Adipose tissue (tissue), 3 donors: Measurements from ENCODE around the gene MAPK14. TPM values are rescaled to one million over a fixed set of nuclear protein-coding genes. Genes with fewer than 3 reads are reported as not detected.
"Not testable (repeated sequence)": the region's sequence is repeated elsewhere in the genome, so short reads cannot be mapped to it uniquely, and the experiment has no call there.

Source experiments
- H3K27ac ChIP-seq: one replicate; pipeline ENCODE4 v1.5.1; 2013; ENCODE audit warnings: low read depth, low read length
- WGBS, 3 donors: extraction: QIAGEN DNeasy Blood & Tissue Kit; methylation state at CpG; one replicate each; pipeline ENCODE4 v1.1.7; 2013; 5-methylcytosine and 5-hydroxymethylcytosine counted together
- polyA plus RNA-seq, 3 donors: library from polyadenylated mRNA; stranded (reverse); fragments of 200-250 nt; gene quantifications; one replicate each; pipeline ENCODE4 v1.2.3, GENCODE V29; 2013
- donor health status: healthy with polysubstance abuse.
- donor health status: Bipolar disorder and iron deficiency.
- donor health status: healthy.

MAPK14 gene
- polyA plus RNA-seq, 3 donors, result 12.6 to 32.2 (median 31.1) TPM

DNA sequence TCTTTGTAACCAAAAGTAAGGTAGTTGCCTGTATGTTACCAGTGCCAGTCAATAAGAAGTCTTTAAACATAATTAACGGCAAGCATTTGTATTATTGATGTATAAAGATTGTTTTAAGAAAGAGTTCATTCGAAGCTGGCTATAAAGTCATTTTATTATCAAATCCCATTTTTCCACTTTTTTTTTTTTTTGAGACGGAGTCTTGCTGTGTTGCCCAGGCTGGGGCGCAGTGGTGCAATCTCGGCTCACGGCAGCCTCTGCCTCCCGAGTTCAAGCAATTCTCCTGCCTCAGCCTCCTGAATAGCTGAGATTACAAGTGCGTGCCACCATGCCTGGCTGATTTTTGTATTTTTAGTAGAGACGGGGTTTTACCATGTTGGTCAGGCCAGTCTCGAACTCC lies 5.5 kb downstream of the MAPK14 start:
- 88 to 96% (median 89%) methylated on average over 10 of the region's 10 CpGs for WGBS, 3 donors
- H3K27ac ChIP-seq, result not testable (repeated sequence)

DNA sequence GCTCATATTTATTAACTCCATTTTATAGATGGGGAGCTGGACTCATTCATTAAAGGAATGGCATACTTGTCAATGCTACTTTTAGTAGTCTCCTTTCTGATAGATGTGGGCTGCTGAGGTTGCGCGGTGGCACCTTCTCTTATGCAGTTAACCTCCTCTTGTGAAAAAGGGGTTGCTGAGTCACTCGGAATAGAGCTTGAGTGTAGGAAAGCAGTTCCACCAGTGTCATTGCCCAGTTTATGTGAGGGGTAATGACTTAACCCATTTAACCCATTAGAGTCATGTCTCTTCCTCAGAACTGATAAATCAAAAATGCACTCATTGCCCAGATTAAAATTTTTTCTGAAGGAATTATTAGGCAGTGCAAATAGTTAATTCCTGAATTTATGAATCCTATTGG lies 6.3 kb downstream of the MAPK14 start:
- no peak overlapping the region for H3K27ac ChIP-seq
- WGBS, 3 donors, result 36 to 72% (median 58%) methylated on average over 3 of the region's 3 CpGs

DNA sequence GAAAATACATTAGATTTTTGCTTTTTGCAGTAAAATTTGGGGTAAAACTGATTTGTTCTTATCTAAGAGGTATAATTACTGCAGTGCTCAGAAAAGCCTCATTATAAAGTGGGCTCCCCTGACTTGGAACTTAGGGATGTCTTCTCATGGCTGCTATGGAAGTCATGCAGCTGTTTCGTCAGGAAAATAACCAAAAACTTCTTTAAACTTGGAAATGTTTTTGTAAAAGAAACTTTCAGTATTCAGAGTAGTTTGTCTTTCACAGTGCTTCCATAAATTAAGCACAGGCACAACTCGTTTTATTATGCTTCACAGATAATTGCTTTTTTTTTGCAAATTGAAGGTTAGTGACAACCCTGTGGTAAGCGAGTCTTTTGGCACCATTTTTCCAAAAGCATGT lies 6.8 kb downstream of the MAPK14 start:
- no peak overlapping the region for H3K27ac ChIP-seq
- 51 to 70% (median 58%) methylated on average over 3 of the region's 3 CpGs for whole genome bisulfite sequencing, 3 donors

DNA sequence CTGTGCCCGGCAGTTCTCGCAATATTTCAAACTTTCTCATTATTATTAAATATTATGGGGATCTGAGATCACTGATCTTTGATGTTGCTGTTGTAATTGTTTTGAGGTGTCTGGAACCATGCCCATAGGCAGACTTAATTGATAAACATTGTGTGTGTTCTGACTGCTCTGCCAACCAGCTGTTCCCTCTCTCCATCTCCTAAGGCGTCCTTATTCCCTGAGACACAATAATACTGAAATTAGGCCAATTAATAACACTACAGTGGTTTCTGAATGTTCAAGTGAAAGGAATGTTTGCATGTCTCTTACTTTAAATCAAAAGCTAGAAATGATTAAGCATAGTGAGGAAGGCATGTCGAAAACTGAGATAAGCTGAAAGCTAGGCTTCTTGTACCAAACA lies 7.6 kb downstream of the MAPK14 start:
- 56 to 64% (median 58%) methylated on average over 4 of the region's 4 CpGs for WGBS, 3 donors

DNA sequence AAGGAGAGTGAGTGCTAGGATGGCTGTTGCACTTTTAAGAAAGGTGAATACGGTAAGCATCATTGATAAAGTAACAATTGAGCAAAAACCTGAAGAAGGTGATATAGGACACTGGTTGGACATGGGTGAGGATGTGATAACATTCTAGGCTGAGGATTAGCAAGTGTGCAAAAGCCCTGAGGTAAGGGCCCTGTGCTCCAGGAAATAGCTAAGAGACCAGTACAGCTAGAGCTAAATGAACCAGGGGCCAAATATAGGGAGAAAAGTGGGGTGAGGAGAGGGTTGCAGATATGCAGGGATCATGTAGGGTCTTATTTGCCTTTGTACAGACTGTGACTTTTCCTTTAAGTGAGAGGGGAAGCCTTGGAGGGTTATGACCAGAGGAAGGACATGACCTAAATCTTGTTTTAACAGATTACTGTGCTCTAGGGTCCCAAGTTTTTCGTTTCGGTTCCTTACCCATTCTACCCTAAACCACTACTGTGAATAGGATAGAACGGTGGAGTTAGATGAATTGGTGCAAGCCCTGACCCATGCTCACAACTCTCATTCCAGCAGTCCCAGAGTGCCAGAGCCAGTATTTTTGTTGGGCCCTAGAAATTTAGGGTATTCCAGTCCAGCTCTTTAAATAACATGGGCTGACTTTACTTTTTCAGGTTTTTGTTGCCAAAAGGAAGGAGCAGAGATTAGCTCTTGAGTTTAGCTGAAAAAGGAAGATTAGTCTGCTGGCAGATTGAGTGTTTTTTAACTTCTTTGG lies 10.7 kb downstream of the MAPK14 start:
- WGBS, 3 donors, result 22 to 68% (median 23%) methylated on average over 4 of the region's 4 CpGs
- no peak overlapping the region for H3K27ac ChIP-seq

More for the DNA sequence above, 7.6 kb downstream of the MAPK14 start:
- H3K27ac ChIP-seq, result no peak overlapping the region

DNA sequence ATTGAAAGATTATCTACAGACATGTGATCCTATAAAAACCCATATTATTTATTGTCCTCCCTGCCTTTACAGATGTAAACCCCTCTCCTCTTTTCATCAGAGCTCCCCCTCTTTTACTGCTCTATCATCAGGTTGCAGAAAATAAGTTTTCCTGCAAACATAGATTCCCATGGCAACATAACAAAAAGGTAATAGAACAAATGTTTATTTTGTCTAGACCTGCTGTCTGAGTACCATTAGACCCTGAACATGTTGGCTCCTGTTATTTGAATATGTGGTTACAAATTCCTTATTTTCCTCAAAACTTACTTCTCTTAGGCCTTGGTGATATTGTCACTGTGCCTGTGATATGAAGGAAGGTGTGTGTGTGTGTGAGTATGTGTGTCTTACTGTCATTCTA lies 11.5 kb downstream of the MAPK14 start:
- no peak overlapping the region for H3K27ac ChIP-seq

DNA sequence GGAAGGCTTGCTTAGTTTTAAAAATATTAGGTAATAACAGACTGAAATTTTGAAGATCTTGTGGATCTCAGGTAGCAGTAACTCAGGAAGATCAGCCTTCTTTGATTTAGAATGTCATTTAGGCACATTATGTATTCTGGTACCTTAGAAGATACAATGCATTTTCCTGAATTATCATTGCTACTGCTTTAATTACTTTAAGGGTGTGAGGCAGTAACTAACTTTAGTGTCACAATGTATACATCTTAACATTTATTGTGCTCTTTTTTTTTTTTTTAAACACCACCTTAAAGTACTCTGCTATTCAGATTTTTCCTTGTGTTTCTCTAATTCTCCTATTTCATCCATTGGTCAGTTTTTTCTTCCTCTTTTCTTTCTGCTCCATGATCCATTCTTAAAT lies 13.3 kb downstream of the MAPK14 start:
- no peak overlapping the region for H3K27ac ChIP-seq

DNA sequence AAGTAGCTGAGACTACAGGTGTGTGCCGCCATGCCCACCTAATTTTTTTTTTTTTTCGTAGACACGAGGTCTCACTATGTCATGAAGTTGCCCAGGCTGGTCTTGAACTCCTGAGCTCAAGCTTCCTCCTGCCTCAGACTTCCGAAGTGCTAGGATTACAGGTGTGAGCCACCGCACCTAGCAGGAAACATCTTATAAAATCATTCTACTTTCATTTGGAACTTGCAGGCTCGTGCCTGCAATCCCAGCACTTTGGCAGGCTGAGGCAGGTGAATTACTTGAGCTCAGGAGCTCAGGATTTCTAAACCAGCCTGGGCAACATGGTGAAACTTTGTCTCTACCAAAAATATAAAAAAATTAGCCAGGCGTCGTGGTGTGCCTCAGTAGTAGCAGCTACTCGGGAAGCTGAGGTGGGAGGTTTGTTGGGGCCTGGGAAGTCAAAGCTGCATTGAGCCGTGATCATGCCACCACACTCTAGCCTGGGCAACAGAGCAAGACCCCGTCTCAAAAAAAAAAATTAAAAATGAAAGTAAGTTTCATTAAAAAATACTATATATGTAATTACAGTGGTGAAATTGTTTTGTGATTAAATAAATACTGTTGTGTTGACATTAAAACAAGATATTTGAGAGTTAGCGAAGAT lies 15.1 kb downstream of the MAPK14 start:
- H3K27ac ChIP-seq, result no peak overlapping the region
- WGBS, 3 donors, result 92 to 93% (median 92%) methylated on average over 12 of the region's 12 CpGs

DNA sequence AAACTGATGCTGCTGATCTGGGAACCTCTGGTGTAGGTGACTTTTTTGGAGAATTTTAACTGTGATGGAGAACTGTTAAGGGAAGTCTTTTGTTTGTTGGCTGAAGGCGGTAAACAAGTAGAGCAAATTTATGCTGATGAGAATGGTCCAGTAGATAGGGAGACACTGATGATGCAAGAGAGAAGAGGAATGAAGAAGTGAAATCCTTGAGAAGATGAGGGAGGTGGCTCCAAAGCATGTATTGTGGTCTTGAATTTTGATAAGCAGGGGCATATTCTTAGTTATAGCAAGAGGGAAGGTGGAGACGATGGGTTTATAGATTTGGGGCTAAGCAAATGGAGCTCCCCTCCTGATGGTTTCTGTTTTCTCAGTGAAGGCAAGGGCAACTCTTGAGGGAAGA lies 22.0 kb downstream of the MAPK14 start:
- 89 to 97% (median 96%) methylated on average over 2 of the region's 2 CpGs for WGBS, 3 donors
- H3K27ac ChIP-seq, result no peak overlapping the region

DNA sequence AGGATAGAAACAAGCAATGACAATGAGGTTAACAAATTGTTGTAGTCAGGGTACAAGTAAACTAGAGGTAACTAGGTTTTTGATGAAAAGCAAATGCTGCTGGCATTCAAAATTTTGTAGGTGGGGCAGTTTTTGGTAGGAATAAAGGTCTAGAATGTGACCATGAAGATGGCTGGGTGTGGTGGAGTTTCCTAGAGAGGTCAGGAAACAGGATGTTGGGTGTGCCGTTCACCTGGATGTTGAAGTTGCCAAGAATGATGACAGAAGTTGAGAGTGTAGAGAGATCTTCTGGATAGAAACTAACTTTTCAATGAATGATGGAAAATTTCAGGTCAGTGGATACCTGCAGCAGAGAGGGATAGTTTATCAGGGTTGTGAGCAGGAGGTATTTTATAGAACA lies 22.7 kb downstream of the MAPK14 start:
- 19 to 57% (median 47%) methylated on average over 1 of the region's 1 CpG for WGBS, 3 donors

DNA sequence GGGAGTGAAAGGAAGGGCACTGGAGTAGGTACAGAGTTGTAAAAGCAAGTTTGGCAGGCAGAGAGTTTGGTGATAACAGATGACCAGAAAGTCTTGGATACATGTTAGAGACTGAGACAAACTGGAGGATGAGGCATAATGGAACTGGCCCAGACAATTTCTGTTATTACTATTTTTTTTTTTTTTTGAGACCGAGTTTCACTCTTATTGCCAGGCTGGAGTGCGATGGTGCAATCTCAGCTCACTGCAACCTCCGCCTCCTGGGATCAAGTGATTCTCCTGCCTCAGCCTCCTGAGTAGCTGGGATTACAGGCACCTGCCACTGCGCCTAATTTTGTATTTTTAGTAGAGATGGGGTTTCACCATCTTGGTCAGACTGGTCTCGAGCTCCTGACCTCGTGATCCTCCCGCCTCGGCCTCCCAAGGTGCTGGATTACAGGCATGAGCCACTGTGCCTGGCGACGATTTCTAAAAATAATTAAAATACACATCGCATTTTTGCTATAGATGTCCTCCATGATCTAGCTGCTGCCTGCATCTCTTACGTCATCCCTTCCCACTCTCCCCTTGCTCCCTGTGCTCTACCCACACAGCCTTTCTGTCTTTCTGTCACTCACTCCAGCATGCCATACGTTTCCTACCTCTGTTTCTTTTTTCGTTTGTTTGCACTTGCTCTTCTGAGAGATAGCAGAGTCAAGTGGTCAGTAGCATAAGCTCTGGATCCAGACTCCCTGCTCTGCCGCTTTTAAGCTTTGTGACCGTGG lies 23.5 kb downstream of the MAPK14 start:
- H3K27ac ChIP-seq, result no peak overlapping the region
- WGBS, 3 donors, result 77 to 85% (median 78%) methylated on average over 16 of the region's 16 CpGs

More for the DNA sequence above, 22.7 kb downstream of the MAPK14 start:
- no peak overlapping the region for H3K27ac ChIP-seq

DNA sequence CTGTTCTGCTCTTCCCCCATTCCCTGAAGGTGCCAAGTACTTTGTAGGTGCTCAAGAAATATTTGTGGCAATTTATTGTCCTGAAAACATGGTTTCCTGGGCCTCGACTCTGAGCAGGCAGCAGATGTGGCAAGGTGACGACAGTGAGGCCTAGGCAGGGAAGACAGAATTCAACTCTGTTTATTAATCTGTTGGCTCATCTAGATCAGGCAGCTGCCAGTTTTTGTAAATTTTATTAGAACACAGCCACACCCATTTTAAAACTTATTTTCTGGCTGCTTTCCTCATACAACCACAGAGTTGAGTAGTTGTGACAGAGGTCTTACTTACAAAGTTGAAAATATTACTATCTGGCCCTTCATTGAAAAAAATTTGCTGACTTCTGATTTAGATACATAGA lies 24.5 kb downstream of the MAPK14 start:
- no peak overlapping the region for H3K27ac ChIP-seq
- 23 to 77% (median 25%) methylated on average over 2 of the region's 2 CpGs for WGBS, 3 donors

DNA sequence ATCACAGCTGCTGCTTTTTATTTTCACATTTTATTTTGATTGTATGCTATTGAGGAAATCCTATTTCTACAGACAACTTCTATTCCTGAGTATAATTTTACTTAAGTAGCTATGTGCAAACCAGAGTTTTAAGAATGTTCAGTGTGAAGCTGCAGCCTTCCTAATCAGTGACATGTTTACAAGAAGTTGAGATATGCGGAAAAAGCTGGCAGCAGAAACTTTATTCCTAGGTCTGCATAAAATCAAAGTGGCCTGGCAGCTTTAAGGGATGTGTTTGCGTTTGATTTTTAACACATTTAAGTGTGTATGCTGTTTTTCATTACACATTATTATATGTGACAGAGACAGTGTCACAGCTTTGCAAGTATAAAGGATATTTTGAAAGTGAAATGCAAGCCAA lies 26.3 kb downstream of the MAPK14 start:
- no peak overlapping the region for H3K27ac ChIP-seq
- 29 to 70% (median 70%) methylated on average over 2 of the region's 2 CpGs for WGBS, 3 donors

DNA sequence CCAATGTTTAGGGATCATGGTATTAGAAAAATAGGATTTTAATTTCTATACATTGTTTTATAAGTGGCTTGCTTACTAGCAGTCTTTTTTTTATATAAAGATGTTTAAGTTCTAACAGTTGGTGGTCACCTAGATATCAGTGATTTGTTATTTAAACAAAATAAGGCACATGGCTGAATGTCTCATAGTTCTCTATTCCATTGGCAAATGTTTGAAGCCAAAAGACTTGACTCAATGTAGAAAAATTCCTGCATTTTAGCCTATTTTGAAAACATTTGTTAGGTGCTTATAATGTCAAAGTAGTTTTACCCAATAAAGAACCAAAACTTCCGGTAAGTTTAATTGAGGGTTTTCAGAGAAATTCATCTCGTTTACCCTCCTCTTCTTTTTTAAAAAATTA lies 26.8 kb downstream of the MAPK14 start:
- WGBS, 3 donors, result 63 to 80% (median 69%) methylated on average over 2 of the region's 2 CpGs
- no peak overlapping the region for H3K27ac ChIP-seq

DNA sequence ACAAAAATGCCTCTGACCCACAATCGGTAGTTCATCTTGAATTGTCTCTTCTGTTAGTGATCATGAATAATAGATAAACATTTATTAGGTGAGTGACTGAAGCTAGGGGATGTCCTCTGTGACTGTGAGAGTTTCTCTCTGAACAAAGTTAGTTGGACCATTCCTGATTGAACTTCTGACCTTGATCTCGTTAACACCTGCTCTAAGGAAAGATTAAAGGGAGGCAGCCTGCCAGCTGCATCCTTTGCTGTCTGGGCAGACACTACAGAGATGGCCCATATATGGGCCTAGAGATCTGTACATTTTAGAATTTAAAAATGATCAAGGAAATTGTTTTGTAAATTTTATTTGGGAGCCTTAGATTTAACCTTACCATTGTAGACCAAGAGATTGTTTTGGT lies 27.3 kb downstream of the MAPK14 start:
- H3K27ac ChIP-seq, result no peak overlapping the region
- 41 to 50% (median 49%) methylated on average over 2 of the region's 2 CpGs for WGBS, 3 donors

DNA sequence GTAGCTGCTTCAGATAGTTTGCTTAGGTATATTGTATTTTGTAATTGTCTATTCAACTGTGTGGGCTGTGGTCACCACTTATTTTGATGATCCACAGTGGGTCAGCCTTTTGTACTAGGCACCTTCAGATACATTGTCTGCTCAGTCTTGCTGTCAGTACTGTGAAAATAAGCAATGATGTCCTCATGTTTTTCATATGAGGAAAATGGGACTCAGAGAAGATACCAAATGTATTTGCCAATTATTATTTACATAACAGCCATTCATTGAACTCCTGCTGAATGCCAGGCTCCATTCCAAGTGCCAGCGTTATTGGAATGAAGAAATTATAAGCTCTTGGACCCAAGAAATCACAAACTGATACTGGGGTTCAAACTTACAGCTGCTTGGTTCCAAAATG lies 28.6 kb downstream of the MAPK14 start:
- 39 to 80% (median 65%) methylated on average over 1 of the region's 1 CpG for WGBS, 3 donors

DNA sequence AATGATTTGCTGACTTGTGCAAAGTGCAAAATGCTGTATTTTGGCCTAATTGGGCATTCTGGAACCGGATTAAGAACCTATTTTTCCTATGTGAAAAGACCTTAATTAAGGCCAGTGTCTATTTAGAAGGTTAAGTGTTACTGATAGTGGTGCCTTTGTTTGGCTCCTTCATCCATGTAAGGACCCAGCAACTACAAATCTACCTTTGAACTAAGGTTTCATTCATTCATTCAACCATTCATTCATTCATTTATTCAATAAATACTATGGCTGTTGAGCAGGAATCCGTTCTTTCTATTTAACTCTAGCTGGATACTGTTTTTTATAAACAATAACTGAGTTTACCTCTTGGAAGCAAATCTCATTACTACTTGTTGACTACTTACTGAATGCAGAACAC lies 33.6 kb downstream of the MAPK14 start:
- H3K27ac ChIP-seq, result no peak overlapping the region
- WGBS, 3 donors, result 41 to 69% (median 47%) methylated on average over 2 of the region's 2 CpGs

More for the DNA sequence above, 28.6 kb downstream of the MAPK14 start:
- H3K27ac ChIP-seq, result no peak overlapping the region

DNA sequence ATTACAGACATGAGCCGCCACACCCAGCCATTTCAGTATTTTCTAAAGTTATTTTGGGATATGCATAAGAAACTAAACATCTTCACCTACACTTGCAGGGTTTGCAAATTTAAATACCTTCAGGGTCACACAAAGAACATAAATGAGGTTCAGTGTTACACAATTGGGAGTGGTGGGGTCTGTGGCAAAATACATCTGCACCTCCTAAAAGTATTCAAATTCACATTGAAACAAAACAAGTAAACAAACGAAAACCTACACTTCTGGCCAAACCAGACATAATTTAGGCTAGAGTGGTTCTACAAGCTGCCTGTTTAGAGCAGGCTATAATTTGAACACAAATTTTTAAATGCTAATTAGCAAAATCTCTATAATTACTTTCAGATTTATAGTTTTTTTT lies 34.6 kb downstream of the MAPK14 start:
- H3K27ac ChIP-seq, result no peak overlapping the region
- 91 to 97% (median 97%) methylated on average over 2 of the region's 2 CpGs for WGBS, 3 donors

DNA sequence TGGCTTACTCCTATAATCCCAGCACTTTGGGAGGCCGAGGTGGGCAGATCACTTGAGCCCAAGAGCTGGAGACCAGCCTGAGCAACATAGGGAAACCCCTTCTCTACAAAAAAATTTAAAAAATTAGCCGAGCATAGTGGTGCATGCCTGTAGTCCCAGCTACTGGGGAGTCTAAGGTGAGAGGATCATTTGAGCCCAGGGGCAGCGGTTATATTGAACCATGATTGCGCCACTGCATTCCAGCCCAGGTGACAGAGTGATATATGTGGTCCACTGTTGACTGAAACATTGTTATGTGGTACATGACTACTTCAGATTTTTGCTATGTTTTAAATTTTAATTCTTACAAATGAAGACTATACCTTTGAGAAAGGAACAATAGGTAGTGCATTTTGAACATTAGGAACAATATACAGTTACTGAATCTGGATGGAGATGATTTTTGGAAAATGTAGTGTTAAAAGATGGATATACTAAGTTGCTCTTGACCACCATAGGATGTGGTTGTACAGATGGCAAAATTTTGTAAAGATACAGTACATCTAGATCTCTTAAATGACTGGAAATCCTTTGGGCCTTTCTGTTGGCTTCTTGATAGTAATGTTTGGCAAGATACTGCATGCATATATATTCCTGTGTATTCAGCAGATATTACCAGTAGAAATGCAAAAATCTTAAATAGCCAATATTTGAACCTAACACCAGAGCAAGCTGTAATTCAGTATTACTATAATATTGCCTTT lies 35.9 kb downstream of the MAPK14 start:
- H3K27ac ChIP-seq, result no peak overlapping the region
- WGBS, 3 donors, result 92 to 96% (median 93%) methylated on average over 4 of the region's 4 CpGs
